Upper lobe of right lung (tissue), 1 donor: Measurements from ENCODE around the gene ZNF385C. TPM values are rescaled to one million over a fixed set of nuclear protein-coding genes. Genes with fewer than 3 reads are reported as not detected.
"Not testable (repeated sequence)": the region's sequence is repeated elsewhere in the genome, so short reads cannot be mapped to it uniquely, and the experiment has no call there.

ENCODE experiments used
- ATAC-seq: fragments of 200-7000 bp; cut with Tn5 transposase; one replicate; pipeline ENCODE4 v1.9.1; 2020; ENCODE audit warnings: mild to moderate bottlenecking, moderate library complexity
- DNase-seq: peaks from one replicate; pipeline ENCODE4 v3.0.0-alpha.2; 2020
- H3K27ac ChIP-seq: fragments of 200-600 bp; one replicate; pipeline ENCODE4 v1.8.0; 2022
- H3K27me3 ChIP-seq: fragments of 200-600 bp; one replicate; pipeline ENCODE4 v1.8.0; 2022; ENCODE audit warnings: mild to moderate bottlenecking
- H3K36me3 ChIP-seq: fragments of 200-600 bp; one replicate; pipeline ENCODE4 v1.8.0; 2022
- H3K4me1 ChIP-seq: fragments of 200-600 bp; one replicate; pipeline ENCODE4 v1.8.0; 2022
- H3K4me3 ChIP-seq: fragments of 200-600 bp; one replicate; pipeline ENCODE4 v1.8.0; 2022; ENCODE audit warnings: mild to moderate bottlenecking
- H3K9me3 ChIP-seq: fragments of 200-600 bp; one replicate; pipeline ENCODE4 v1.8.0; 2022
- intact Hi-C: fragments of 100-400 bp; cut with DNase I; formaldehyde crosslinking; loops from one replicate; pipeline ENCODE4 v1.11.0; 2022
- long read RNA-seq: library from polyadenylated mRNA; unstranded; transcript quantifications from one replicate; pipeline ENCODE4 v2.0.0, GENCODE V29; 2021
- total RNA-seq: library from RNA; stranded (reverse); fragmentation: NEBNext Ultra II Directional; extraction: Animal tissue kit (Norgen Biotek cat#: 25700); gene quantifications from one replicate; pipeline ENCODE4 v1.2.1, GENCODE V29; 2021
- TF ChIP-seq, protein P1 (sequence below): fragments of 200-600 bp; IDR thresholded peaks from one replicate; pipeline ENCODE4 v1.8.0; 2022; ENCODE audit warnings: antibody characterized with exemption
- donor health status: DM: no; HTN: yes; CAD: no; lungs with severe emphysema.

The ZNF385C gene, protein sequence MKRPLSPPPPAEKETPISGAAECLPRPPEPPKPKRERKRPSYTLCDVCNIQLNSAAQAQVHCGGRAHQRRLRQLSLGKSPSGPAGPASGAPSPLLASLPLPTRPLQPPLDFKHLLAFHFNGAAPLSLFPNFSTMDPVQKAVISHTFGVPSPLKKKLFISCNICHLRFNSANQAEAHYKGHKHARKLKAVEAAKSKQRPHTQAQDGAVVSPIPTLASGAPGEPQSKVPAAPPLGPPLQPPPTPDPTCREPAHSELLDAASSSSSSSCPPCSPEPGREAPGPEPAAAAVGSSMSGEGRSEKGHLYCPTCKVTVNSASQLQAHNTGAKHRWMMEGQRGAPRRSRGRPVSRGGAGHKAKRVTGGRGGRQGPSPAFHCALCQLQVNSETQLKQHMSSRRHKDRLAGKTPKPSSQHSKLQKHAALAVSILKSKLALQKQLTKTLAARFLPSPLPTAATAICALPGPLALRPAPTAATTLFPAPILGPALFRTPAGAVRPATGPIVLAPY
- 0.78 TPM for total RNA-seq
- long read RNA-seq: 0 reads

DNA sequence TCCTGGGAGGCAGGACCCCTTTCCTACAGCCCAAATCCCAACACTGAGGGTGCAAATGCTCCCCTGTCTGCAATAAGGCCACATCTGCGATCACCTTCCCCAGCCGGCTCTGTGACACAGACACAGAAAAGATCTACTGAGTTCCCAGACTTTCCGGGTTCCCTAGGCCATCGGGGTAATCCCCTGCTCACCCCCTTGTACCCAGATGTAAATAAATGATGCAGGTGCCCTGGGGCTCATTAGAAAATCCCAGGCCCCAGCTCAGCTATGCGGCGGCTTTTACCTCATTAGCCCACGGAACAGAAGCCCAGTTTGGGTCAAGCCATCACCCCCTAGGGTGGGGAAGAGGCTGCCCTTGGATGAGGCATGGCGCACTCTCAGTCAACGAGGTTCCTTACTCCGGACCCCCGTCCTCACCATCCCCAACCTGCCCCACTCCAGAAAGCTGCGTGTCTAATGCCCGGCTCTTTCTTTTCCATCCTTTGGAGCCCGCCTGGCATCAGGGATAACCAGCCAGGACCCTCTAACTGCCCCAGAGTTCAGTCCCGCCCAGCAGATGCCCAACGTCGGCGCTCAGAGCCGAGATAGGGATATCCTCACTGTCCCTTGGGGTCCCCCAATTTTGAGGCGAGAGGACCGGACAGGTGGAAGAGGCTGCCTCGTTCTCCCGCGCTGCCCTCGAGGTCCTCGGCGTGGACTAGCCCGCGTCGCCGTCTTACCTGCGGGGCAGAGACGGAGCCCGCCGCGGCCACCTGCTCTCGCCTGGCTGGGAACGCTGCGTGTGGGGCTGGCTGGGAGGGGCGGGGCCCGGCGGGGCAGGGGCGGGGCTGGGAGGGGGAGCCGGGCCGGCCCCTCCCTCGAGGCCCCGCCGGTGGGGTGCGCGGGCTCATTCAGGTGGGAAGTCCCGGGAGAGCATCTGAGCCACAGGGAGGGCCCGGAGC is at the start of gene ZNF385C:
TSS of gene ZNF385C (minus strand) at position 783 of the 941 bp plus-strand sequence. CDS start 35,417 bp downstream, outside the sequence.
- H3K4me1 ChIP-seq: peaks cover 4% of the 10 kb centered on the region
- no peak within 1 kb of the TSS for H3K27ac ChIP-seq
- peak; percentile 47 for ATAC-seq
- no peaks in the 10 kb centered on the region for H3K9me3 ChIP-seq
- TF ChIP-seq, protein P1, sequence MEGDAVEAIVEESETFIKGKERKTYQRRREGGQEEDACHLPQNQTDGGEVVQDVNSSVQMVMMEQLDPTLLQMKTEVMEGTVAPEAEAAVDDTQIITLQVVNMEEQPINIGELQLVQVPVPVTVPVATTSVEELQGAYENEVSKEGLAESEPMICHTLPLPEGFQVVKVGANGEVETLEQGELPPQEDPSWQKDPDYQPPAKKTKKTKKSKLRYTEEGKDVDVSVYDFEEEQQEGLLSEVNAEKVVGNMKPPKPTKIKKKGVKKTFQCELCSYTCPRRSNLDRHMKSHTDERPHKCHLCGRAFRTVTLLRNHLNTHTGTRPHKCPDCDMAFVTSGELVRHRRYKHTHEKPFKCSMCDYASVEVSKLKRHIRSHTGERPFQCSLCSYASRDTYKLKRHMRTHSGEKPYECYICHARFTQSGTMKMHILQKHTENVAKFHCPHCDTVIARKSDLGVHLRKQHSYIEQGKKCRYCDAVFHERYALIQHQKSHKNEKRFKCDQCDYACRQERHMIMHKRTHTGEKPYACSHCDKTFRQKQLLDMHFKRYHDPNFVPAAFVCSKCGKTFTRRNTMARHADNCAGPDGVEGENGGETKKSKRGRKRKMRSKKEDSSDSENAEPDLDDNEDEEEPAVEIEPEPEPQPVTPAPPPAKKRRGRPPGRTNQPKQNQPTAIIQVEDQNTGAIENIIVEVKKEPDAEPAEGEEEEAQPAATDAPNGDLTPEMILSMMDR: no peak
- DNase-seq: no peak
- intact Hi-C loops: no loop called here
- H3K36me3 ChIP-seq: no peaks in the 10 kb centered on the region
- peaks cover 27% of the 10 kb centered on the region for H3K27me3 ChIP-seq
- H3K4me3 ChIP-seq: no peak within 1 kb of the TSS

DNA sequence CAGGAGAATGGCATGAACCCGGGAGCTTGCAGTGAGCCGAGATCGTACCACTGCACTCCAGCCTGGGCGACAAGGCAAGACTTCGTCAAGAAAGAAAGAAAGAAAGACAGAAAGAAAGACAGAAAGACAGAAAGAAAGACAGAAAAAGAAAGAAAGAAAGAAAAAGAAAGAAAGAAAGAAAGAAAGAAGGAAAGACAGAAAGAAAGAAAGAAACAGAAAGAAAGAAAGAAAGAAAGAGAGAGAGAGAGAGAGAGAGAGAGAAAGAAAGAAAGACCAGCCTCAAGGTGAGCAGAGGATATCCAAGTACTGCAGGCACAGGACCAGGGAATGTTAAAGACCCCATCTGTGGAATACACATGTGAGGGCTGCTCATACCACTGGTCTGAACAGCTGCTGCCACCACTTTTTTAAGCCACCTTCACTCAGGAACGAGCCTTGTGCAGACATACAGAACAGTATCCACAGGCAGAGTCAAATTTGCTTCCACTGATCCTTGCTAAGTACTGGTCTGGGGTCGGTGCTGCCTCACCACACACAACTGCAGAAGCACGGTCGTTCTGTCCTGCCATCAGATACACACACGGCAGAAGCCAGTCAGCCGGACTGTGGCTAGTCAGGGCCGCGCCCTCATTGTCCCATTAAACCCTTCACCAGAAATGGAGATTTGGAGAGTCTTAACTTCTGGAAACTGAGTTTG is 48.8 kb upstream of the ZNF385C start:
- peaks cover 56% of the 10 kb centered on the region for H3K36me3 ChIP-seq

DNA sequence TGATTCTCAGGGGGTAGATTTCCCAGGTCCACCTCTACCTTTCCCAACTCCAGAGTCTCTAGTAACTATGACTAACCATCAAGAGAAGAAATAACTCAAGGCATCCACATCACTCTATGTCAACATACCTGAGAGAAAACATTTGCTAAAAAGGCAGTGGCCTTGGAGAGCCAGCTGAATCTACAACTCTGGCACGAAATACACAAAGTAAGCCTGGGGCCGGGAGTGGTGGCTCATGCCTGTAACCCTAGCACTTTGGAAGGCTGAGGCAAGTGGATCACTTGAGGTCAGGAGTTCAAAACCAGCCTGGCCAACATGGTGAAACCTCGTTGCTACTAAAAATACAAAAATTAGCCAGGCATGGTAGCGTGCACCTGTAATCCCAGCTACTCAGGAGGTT is 44.9 kb upstream of the ZNF385C start:
- H3K4me3 ChIP-seq, H3K27ac ChIP-seq, DNase-seq, intact Hi-C loops, H3K27me3 ChIP-seq, H3K9me3 ChIP-seq: not testable (repeated sequence)
- H3K36me3 ChIP-seq: peaks cover 57% of the 10 kb centered on the region
- peak; percentile 33 for ATAC-seq
- peaks cover 30% of the 10 kb centered on the region for H3K4me1 ChIP-seq

More for the DNA sequence above, 48.8 kb upstream of the ZNF385C start:
- Histone ChIP-seq H3K27ac (no peak overlapping the region), H3K9me3 (no peaks in the 10 kb centered on the region), H3K4me1 (peaks cover 19% of the 10 kb centered on the region), H3K27me3 (no peaks in the 10 kb centered on the region), H3K4me3 (no peak overlapping the region)
- no peak for DNase-seq
- TF ChIP-seq, protein P1: no peak
- intact Hi-C loops: no loop called here
- ATAC-seq: no peak

DNA sequence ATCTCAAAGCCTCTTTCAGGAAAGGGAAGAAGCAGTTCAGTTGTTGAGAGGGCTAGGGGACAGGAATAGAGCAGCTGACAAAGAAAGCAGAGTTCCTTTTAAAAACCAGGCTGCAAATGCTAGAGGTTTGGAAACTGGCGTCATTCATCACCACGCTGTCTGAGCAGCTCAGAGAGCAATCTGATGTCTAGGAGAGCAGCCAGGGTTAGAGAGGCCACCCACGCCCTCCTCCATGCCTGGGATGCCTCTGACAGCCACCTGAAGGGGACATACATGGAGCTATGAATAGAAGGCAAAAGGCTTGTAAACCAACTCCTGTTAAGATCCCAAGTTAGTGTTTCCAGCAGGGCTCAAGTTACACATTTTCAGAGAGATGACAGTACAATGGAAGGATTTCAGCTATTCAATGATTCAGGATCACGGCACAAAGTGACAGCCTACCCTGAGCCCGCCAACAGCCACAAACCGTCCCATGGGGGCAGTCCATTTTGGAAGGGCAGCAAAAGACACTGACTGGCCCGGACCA is 44.2 kb upstream of the ZNF385C start:
- H3K4me3 ChIP-seq: no peak overlapping the region
- intact Hi-C loops: no loop called here
- ATAC-seq: no peak
- H3K36me3 ChIP-seq: peaks cover 52% of the 10 kb centered on the region
- no peaks in the 10 kb centered on the region for H3K27me3 ChIP-seq
- H3K27ac ChIP-seq: peak overlapping the region; percentile 30
- TF ChIP-seq, protein P1: no peak
- H3K4me1 ChIP-seq: peaks cover 36% of the 10 kb centered on the region
- H3K9me3 ChIP-seq: no peaks in the 10 kb centered on the region
- DNase-seq: no peak

DNA sequence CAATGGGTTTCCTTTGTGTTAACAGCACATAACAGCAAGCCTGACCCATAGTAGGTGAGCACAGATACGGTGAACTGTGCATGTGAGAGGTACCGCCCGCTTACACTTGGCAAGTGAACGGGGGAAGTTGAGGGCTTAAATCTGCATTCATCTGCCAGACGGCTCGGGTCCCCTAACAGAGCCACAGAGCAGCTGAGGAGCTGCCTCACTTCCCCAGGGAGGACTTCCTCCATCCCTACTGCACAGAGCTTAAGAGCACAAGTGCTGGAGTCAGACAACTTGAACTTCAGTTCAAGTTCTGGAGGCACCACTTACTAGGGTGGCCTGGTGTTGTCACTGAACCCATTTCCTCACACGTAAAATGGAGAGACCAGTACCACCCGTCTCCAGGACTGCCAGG is 43.1 kb upstream of the ZNF385C start:
- Histone ChIP-seq H3K4me1 (peaks cover 44% of the 10 kb centered on the region), H3K27ac (no peak overlapping the region), H3K36me3 (peaks cover 47% of the 10 kb centered on the region), H3K4me3 (no peak overlapping the region), H3K27me3 (no peaks in the 10 kb centered on the region), H3K9me3 (no peaks in the 10 kb centered on the region)
- peak; percentile 52 for ATAC-seq
- DNase-seq: no peak
- intact Hi-C loops: no loop called here
- TF ChIP-seq, protein P1: no peak

DNA sequence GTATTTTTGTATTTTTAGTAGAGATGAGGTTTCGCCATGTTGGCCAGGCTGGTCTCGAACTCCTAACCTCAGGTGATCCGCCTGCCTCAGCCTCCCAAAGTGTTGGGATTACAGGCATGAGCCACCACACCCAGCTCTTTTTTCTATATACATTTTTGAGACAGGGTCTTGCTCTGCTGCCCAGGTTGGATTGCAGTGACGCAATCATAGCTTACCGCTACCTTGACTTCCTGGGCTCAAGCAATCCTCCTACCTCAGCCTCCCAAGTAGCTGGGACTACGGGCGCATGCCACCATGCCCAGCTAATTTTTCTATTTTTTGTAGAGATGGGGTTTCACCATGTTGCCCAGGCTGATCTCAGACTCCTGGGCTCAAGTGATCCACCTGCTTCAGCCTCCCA is 42.4 kb upstream of the ZNF385C start:
- intact Hi-C loops, ATAC-seq, H3K27ac ChIP-seq, DNase-seq, H3K4me3 ChIP-seq, H3K9me3 ChIP-seq, H3K27me3 ChIP-seq: not testable (repeated sequence)
- Histone ChIP-seq H3K36me3 (peaks cover 42% of the 10 kb centered on the region), H3K4me1 (peaks cover 51% of the 10 kb centered on the region)
